K562 treated with DMSO at 1 percent for 4 hours (cell line): Measurements from ENCODE around the gene NR2E1. TPM values are rescaled to one million over a fixed set of nuclear protein-coding genes. Genes with fewer than 3 reads are reported as not detected.

Experiments used
- total RNA-seq: library from RNA; unstranded; fragments of 300-600 nt; gene quantifications from 2 replicates; pipeline ENCODE4 v1.2.3, GENCODE V29; 2022; ENCODE audit not compliant: insufficient read depth

Gene NR2E1
- not detected in 2 replicates for total RNA-seq

DNA sequence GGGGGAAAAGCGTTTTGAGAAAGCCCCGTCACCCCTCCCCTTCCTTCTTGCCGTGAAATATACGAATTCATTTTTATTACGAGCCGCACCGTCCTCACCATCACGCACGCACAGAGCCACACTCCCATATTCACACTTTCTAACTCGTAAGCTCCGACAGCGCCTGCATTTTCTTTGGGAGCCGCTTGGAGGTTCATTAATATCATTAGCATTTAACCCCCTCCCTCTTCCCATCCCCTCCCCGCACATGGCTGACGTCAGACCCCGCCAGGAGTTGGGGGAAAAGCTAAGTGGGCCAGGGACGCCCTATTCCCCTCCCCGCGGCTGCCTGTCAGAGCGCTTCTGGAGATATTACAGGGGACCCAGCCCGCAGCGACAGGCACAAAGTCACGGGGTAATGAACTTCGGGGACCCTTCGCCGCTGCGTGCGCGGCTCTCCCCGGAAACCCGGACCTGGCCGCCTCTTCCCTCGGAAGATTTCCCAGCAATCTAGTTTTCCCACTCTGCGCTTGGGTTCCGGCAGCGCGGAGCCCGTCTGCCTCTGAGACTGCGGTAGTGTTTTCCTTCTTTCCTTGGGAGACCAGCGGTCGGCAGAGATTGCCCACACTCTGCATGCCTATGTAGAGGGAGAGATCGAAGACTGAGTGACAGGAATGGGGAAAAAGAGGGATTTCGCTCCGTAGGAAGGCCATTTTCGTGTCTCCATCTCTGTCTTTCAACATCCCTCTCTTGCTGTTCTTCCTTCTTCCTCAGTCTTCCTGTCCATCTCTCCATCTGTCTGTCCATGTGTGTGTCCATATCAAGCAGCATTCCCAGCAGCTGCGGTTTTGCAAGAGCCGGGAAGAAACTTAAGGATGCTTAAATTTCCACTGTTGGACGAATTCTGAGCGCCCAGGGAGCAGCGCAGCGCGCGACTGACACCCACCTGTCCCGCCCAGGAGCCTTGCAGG, at the start of gene NR2E1:
Gene NR2E1, plus strand, starts transcription at position 309 of the 950 bp plus-strand sequence. CDS start 744 bp downstream, outside the sequence.

Other genes with a start within 250 kb of the NR2E1 start
- gene SEC63, start 207.8 kb upstream of the NR2E1 start, total RNA-seq: 13.6 and 20.3 TPM in 2 replicates
- gene OSTM1, start 91.3 kb upstream of the NR2E1 start, total RNA-seq: 25.8 and 29.7 TPM in 2 replicates
- gene SNX3, start 95.0 kb downstream of the NR2E1 start, total RNA-seq: 162 and 169 TPM in 2 replicates
- gene AFG1L, start 129.0 kb downstream of the NR2E1 start, total RNA-seq: 1.9 and 3.7 TPM in 2 replicates